ENCODE measurements around the gene BFSP2.

Gene BFSP2

DNA sequence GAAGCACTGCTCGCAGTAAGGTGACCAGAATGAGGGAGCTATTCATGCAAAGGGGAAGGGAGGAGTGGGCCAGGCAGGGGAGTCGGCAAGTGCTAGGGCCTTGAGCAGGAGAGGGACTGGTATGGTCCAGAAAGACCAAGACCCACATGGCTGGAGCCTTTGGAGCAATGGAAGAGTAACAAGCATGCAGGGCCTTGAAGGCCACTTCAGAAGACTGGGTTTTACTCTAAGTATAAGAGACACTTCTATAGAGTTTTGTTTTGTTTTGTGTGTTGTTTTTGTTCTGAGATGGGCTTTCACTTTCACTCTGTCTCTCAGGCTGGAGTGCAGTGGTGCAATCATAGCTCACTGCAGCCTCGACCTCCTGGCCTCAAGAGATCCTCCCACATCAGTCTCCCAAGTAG is 42.0 kb downstream of the BFSP2 start:
- H3K36me3 Mint-ChIP-seq (ENCODE audit: low read depth), result peaks cover 4% of the 10 kb centered on the region

GRCh38 chr3:133442518-133442917 is 42.7 kb downstream of the BFSP2 start:
- Mint-ChIP-seq H3K27ac (no peak overlapping the region), H3K27me3 (ENCODE audit: low read depth) (peaks cover 49% of the 10 kb centered on the region), H3K36me3 (ENCODE audit: low read depth) (peaks cover 4% of the 10 kb centered on the region), H3K9me3 (peaks cover 8% of the 10 kb centered on the region), H3K4me1 (peaks cover 6% of the 10 kb centered on the region), H3K4me3 (no peak overlapping the region)
- TF ChIP-seq, protein P1, sequence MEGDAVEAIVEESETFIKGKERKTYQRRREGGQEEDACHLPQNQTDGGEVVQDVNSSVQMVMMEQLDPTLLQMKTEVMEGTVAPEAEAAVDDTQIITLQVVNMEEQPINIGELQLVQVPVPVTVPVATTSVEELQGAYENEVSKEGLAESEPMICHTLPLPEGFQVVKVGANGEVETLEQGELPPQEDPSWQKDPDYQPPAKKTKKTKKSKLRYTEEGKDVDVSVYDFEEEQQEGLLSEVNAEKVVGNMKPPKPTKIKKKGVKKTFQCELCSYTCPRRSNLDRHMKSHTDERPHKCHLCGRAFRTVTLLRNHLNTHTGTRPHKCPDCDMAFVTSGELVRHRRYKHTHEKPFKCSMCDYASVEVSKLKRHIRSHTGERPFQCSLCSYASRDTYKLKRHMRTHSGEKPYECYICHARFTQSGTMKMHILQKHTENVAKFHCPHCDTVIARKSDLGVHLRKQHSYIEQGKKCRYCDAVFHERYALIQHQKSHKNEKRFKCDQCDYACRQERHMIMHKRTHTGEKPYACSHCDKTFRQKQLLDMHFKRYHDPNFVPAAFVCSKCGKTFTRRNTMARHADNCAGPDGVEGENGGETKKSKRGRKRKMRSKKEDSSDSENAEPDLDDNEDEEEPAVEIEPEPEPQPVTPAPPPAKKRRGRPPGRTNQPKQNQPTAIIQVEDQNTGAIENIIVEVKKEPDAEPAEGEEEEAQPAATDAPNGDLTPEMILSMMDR (IDR thresholded peaks at IDR 0.05; ENCODE audit: unreplicated experiment in 3 of 3), result no peak

More for the DNA sequence above, 42.0 kb downstream of the BFSP2 start:
- TF ChIP-seq, protein P1 (IDR thresholded peaks at IDR 0.05; ENCODE audit: unreplicated experiment in 3 of 3), result no peak
- Mint-ChIP-seq H3K27me3 (ENCODE audit: low read depth) (peaks cover 49% of the 10 kb centered on the region), H3K4me1 (peaks cover 6% of the 10 kb centered on the region), H3K4me3 (no peak overlapping the region), H3K27ac (no peak overlapping the region), H3K9me3 (peaks cover 8% of the 10 kb centered on the region)

DNA sequence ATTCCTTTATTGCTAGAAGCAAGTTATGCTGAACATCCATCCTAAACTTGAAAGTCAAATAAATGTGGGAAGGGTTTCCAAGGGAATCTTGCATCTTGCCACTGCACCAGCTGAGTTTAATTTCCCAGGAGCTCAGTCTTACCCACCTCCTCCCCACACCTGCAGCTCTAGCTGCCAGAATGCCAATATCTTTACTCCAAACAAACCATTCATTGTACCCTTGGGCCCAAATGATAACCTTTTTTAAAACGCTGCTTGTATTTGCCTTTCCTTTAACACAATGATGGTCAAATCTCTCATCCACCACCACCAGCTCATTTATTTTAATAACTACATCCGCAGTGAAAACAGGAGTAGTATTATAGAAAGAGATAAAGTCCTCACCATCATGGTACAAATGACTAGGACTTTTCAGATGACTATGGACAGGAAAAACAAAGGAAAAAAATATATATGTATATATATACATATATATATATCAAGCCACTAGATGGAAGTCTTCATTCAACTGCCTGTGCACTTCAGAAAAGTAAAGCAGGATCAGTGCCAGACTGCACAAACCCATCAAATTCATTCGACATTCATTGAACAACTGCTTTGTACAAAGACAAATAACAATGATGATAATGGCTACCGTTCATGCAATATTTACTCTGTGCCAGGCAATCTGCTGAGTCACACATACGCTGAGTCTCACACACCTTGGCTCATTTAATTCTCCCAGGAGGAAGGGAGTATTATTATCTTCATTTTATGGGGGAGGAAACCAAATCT is 44.0 kb downstream of the BFSP2 start:
- Mint-ChIP-seq H3K36me3 (ENCODE audit: low read depth) (peaks cover 4% of the 10 kb centered on the region), H3K27me3 (ENCODE audit: low read depth) (peaks cover 50% of the 10 kb centered on the region), H3K9me3 (peaks cover 8% of the 10 kb centered on the region), H3K27ac (no peak overlapping the region), H3K4me1 (peaks cover 6% of the 10 kb centered on the region), H3K4me3 (no peak overlapping the region)
- TF ChIP-seq, protein P1 (IDR thresholded peaks at IDR 0.05; ENCODE audit: unreplicated experiment in 3 of 3), result peak in 1 of 3 experiments; percentile 13

DNA sequence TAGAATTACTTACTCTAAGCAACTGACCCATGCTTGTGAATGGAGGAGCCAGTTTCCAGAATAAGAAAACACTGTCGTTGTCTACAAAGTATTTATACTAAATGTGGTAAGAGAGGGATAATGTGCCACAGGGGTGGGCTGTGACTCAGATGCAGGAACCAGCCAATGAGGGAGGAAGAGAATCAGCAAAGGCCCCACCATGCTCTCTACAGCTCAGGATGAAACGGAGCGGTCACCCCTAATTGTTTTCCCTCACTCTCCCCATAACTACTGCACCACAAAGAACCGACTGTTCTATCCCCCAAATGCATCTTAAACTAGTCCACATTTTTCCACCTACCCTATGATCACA is 44.5 kb downstream of the BFSP2 start:
- Mint-ChIP-seq H3K27me3 (ENCODE audit: low read depth) (peaks cover 45% of the 10 kb centered on the region), H3K4me3 (no peak overlapping the region), H3K9me3 (peaks cover 5% of the 10 kb centered on the region), H3K4me1 (peaks cover 7% of the 10 kb centered on the region), H3K27ac (no peak overlapping the region), H3K36me3 (ENCODE audit: low read depth) (peaks cover 4% of the 10 kb centered on the region)
- TF ChIP-seq, protein P1 (IDR thresholded peaks at IDR 0.05; ENCODE audit: unreplicated experiment in 3 of 3), result no peak

GRCh38 chr3:133445108-133445507 is 45.3 kb downstream of the BFSP2 start:
- H3K4me1 Mint-ChIP-seq, result peaks cover 7% of the 10 kb centered on the region

More at GRCh38 chr3:133445108-133445507, 45.3 kb downstream of the BFSP2 start:
- no peaks in the 10 kb centered on the region for H3K9me3 Mint-ChIP-seq
- no peak overlapping the region for H3K27ac Mint-ChIP-seq
- H3K36me3 Mint-ChIP-seq (ENCODE audit: low read depth), result no peaks in the 10 kb centered on the region
- no peak overlapping the region for H3K4me3 Mint-ChIP-seq
- peaks cover 40% of the 10 kb centered on the region for H3K27me3 Mint-ChIP-seq (ENCODE audit: low read depth)
- TF ChIP-seq, protein P1 (IDR thresholded peaks at IDR 0.05; ENCODE audit: unreplicated experiment in 3 of 3), result no peak

Measured in nephron (organoid).